ENCODE results near the gene UBE3B.

UBE3B gene

DNA sequence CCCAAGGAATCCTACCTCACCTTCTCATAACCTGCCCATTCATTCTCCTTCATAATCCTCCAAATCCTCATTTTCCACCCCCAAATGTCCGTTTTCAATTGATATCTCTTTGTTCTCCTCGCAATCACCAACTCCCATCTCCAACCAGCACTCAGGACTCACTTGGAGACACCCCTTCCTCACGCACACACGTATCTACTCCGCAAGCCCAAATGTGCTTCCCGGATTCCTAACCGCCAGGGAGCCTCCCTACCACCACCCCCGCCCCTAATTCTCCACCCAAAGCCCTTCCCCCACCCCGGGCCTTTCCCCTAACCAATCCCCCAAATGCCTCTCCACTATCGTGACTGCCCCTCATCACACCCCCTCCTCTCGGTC is 638 bp upstream of the UBE3B start:
- no peak for DNase-seq

DNA sequence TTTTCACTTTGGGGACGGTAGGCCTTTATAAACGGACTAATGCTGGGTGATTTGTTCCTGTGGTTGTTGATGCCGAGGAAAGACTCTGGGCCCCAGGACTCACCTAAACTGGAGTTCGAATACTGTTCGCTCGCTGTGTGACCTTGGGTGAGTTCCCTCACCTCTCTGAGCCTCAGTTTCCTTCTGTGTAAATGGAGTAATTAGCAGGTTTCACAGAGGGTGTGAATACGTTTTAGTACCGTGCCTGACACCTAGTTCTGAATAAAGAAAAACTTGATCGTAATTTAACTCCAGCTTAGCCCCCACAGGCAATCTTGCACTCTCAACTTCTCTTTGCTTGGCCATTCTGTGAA is 505 bp downstream of the UBE3B start:
- DNase-seq = no peak

GRCh38 chr12:109479761-109480160 is 2.3 kb downstream of the UBE3B start:
- DNase-seq = no peak

GRCh38 chr12:109480356-109480755 is 2.9 kb downstream of the UBE3B start:
- DNase-seq = no peak

- DNase-seq = no peak
These were observed 4.4 kb downstream of the UBE3B start for GRCh38 chr12:109481863-109482262.

DNA sequence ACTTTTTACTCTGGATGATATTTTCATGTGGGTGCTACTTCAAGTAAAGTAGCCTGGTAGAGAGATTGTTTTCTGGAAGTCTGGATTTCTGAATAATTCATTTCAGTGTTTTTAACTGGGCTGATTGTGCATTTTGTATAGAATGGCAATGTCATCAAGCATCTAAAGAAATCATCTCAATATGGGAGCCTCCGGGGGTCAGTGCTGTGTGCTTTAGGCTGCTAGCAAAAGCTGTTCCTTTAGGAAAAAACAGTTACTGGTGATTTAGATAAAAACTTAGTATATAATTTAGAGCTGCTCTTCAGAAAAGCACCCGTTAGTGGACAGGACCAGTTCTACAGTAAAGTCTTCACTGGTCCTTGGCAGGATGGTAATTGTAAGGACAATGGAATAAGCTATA is 5.1 kb downstream of the UBE3B start:
- no peak for DNase-seq

DNA sequence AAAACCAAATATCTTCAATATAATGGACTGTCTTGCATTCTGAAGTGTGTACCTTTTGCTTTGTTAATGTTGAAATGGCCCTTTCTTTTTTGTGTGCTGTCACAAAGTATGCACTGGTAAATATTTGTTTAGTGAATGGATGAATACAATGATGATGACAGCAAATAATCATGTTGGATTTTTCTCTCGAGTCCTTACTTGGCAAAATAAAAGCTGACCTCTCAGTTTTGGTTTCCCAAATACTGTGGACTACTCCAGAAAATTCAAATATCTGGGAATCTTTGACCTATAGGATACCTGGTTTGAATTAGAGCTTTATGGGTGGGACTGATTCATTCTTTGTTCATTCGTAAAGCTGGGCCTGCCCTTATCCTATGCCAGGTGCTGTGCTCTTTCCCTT is 5.5 kb downstream of the UBE3B start:
- DNase-seq = no peak

- no peak for DNase-seq
These were observed 5.9 kb downstream of the UBE3B start for GRCh38 chr12:109483346-109483745.

- no peak for DNase-seq
These were observed 7.8 kb downstream of the UBE3B start for GRCh38 chr12:109485201-109485600.

DNA sequence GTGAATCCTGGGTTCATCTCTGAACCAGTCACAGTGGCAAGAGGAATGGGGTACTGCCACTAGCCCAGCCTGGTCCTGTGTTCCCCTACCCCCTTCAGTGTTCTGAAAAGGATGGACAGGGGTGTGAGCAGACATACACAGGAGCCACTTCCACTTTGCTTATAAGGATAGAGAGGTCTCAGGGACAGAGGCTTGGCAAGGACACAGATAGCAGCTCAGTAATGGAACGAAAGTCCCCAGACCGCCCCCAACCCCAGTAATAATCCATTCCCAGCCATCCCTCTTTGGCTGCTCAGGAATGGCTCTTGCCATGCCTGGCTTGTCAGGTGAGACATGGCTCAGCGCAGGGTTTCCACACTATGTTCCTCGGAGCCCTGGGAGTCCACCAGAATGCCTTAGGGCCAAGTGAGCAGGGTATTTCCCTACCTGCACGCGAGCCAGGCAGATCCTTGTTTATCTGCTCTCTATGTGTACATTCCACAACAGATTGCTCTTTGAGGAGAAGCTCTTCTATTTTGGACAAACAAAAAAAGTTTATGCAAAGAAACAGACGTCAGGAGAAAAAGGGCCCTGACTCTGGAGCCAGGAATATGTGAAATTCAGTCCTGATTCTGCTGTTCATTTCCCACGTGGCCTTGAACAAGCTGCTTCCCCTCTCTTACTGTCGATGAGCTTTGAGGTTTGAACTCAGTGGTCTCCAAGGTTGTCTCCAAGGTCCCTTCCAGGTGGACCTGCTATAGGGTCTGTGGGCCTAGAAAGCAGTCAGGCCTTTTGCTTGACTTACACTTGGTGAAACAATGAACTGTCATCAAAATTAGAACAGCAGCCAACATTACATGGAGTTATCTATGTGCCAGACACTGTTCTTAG is 10.0 kb downstream of the UBE3B start:
- no peak for DNase-seq

DNA sequence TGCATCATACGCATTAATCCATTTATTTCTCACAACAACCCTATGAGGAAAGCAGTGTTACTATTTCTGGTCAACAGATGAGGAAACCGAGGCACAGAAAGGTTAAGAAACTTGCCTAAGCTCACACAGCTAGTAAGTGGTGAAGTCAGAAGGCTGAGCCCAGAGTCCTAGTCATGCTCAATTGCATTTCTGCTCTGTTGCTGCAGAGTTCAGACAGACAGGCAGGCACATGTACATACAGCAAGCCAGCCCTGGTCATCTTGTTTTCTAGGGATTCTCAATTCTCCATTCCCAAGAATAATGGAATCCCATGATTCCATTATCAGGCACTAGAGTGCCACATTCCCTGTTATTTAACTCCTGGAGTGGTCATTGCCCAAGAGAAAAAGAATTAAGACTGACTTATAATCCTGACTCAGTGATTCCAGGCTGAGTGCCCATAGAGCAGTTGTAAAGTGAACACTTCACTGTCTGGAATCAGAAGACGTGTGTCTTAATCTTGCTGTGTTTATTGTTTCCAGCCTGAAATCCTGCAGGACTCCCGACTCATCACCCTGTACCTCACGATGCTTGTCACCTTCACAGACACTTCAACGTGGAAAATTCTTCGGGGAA is 10.7 kb downstream of the UBE3B start:
- no peak for DNase-seq

GRCh38 chr12:109489016-109489954 is 11.9 kb downstream of the UBE3B start:
- DNase-seq = no peak

- DNase-seq = no peak
These were observed 12.6 kb downstream of the UBE3B start for GRCh38 chr12:109489955-109490565.

DNA sequence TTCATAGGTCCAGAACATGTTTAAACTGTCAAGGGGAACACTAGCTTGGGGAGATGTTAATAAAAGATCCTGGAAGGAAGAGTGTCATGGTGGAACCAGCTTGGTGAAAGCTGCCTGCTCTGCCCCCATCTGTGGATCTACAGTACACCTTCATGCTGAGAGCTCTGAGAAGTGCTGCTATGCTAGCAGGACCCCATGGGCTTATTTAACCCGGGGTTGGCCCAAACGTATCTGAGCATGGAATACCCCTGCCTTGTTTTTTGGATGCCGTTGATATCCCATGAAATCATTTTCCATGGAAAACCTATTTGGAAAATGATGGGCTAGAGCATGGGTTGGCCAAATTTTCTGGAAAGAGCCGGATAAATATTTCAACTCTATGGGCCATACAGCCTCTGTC is 14.2 kb downstream of the UBE3B start:
- DNase-seq = no peak

- DNase-seq = no peak
These were observed 14.9 kb downstream of the UBE3B start for GRCh38 chr12:109492371-109492770.

GRCh38 chr12:109493090-109493489 is 15.7 kb downstream of the UBE3B start:
- no peak for DNase-seq

DNA sequence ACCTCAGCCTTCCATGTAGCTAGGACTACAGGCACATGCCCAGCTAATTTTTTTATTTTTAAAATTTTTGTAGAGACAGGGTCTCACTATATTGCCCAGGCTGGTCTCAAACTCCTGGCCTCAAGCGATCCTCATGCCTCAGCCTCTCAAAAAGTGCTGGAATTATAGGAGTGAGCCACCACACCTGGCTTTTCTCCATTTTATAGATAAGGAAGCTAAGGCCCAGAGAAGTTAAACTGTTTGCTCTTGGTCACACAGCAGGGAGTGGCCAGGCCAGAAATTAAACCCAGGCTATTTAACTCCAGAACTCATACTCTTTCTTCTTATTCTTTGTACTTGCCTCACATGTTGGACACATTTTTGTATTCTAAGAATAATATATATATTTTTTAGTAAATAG is 16.5 kb downstream of the UBE3B start:
- no peak for DNase-seq

GRCh38 chr12:109494348-109494881 is 17.0 kb downstream of the UBE3B start:
- no peak for DNase-seq

DNA sequence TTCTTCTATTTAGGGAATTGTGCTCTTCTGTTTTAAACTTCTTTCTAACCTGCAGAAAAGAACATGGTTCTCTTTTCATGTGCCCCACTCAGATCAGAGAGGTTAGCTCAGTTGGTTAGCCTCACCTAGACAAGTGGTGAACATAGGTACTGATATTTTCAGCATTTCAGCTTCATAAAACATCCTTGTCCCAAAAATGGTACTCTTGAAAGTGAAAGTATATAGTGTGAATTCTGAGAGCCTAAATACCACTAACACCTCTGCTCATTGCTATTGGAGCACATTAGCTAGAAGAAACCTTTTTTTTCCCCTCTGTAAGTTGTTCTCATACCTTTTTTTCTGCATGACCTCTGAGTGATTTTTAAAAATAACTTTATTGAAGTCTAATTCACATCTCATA is 17.6 kb downstream of the UBE3B start:
- no peak for DNase-seq

DNA sequence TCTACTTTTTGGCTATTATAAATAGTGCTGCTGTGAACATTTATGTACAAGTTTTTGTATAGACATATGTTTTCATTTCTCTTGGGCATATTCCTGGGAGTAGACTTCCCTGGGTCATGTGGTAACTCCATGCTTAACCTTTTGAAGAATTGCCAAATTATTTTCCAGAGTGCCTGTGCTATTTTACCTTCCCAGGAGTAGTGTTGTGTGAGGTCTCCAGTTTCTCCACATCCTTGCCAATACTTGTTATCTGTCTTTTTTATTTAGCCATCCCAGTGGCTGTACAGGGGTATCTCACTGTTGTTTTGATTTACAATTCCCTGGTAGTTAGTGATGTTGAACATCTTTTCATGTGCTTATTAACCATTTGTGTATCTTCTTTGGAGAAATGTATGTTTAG is 18.9 kb downstream of the UBE3B start:
- DNase-seq = no peak

GRCh38 chr12:109497675-109498074 is 20.2 kb downstream of the UBE3B start:
- DNase-seq = peak; percentile 79

DNA sequence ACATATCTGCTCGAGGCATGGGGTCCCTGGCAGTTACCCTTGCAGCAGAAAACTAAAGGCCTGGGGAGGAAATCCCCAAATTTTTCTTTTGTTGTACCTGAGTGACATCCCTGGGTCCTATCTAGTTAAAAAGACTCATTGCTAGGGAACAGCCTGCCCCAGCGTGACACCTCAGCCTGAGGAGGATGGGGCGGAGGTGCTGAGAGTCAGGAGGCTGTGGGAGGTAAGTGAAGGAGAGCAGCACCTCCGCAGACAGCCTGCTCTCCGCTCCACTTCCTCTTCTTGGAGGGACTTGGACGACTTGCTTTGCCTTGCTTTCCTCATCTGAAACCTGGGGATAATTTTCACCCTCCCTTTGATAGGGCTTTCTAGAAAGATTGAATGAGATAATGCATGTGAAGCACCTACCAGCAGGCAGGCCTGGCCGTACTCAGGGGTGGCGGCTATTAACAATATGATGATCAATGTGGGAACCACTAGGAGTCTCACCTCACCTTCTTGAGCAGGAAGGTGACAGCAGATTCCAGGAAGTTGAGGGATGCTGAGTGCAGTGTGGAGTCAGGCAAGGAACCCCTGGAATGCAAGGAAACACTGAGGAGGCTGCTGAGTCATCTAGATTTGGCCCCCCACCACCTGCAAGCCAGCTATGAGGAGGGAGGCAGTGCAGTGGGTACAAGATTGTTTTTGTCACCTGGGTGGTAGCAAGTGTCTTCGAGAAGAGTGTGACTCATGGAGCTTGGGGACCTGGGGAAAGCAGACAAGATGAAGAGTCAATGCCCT is 23.2 kb downstream of the UBE3B start:
- DNase-seq = no peak
